ENCODE data around the gene WNT8A.

Gene WNT8A

DNA sequence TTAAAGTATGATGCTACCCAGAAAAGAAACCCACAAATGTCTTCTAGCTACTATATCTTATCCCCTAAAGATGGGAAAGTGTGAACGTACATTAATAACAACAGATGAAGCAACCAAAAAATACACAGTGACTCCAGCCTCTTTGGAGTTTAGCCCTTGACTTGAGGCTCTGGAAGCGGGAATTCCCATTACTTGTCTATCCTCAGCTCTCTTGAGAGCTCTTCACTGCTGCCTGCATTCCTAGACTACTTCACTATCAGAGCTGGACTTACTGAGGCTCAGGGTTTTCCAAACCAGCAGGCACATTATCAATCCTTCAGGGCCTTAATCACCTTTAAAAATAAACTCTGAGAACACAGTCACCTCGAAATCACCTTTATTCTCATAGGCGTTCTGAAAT is 56.4 kb downstream of the WNT8A start:
- DNase-seq (ENCODE audit: low read depth in 2 of 2) = no peak

Measured in fibroblast of skin of left quadriceps (primary cell).